ENCODE data around the gene EEF2KMT.

Gene EEF2KMT

GRCh38 chr16:5066511-5066910, 31.1 kb downstream of the EEF2KMT start:
- no peak overlapping the region for H3K4me3 ChIP-seq (ENCODE audit: low read depth, low read length)
- no peak for TF ChIP-seq CTCF (IDR thresholded peaks at IDR 0.05; ENCODE audit: control insufficient read depth, extremely low read depth, insufficient read depth)
- no peak for DNase-seq (ENCODE audit: low read depth)

- H3K4me3 ChIP-seq (ENCODE audit: low read depth, low read length), result peak within 1 kb of the TSS; percentile 5; the same call in 1 of the 2 replicates
- TF ChIP-seq CTCF (IDR thresholded peaks at IDR 0.05; ENCODE audit: control insufficient read depth, extremely low read depth, insufficient read depth), result no peak
- DNase-seq (ENCODE audit: low read depth), result no peak
These were observed 31.8 kb downstream of the EEF2KMT start, which contains the start of gene C16orf89 for GRCh38 chr16:5065813-5066212. Gene C16orf89, minus strand, starts transcription at chr16:5065956. Its CDS starts 48 bp downstream, at chr16:5065908.

GRCh38 chr16:5065326-5065725, 32.3 kb downstream of the EEF2KMT start:
- peak overlapping the region; percentile 5; the same call in 1 of the 2 replicates for H3K4me3 ChIP-seq (ENCODE audit: low read depth, low read length)
- DNase-seq (ENCODE audit: low read depth), result no peak
- no peak for TF ChIP-seq CTCF (IDR thresholded peaks at IDR 0.05; ENCODE audit: control insufficient read depth, extremely low read depth, insufficient read depth)

GRCh38 chr16:5064915-5065314, 32.7 kb downstream of the EEF2KMT start:
- H3K4me3 ChIP-seq (ENCODE audit: low read depth, low read length), result peak overlapping the region; percentile 5; the same call in 1 of the 2 replicates
- TF ChIP-seq CTCF (IDR thresholded peaks at IDR 0.05; ENCODE audit: control insufficient read depth, extremely low read depth, insufficient read depth), result no peak
- peak; percentile 68 for DNase-seq (ENCODE audit: low read depth)

- H3K4me3 ChIP-seq (ENCODE audit: low read depth, low read length), result no peak overlapping the region
- DNase-seq (ENCODE audit: low read depth), result no peak
- peak; percentile 15; the same call in 1 of the 2 replicates for TF ChIP-seq CTCF (IDR thresholded peaks at IDR 0.05; ENCODE audit: control insufficient read depth, extremely low read depth, insufficient read depth)
These were observed 34.5 kb downstream of the EEF2KMT start for GRCh38 chr16:5062790-5063765.

- no peak for DNase-seq (ENCODE audit: low read depth)
- no peak for TF ChIP-seq CTCF (IDR thresholded peaks at IDR 0.05; ENCODE audit: control insufficient read depth, extremely low read depth, insufficient read depth)
- no peak overlapping the region for H3K4me3 ChIP-seq (ENCODE audit: low read depth, low read length)
These were observed 35.5 kb downstream of the EEF2KMT start for GRCh38 chr16:5062051-5062450.

Measured in LNCaP clone FGC (cell line).